Stomach (tissue), 9 donors: Measurements from ENCODE around the gene PLPPR5. TPM values are rescaled to one million over a fixed set of nuclear protein-coding genes. Genes with fewer than 3 reads are reported as not detected.

Source experiments
- DNase-seq, 2 donors: peaks; one replicate each; pipeline versions ENCODE4 v3.0.0 to v3.0.0-alpha.2; 2013 to 2019
- H3K27ac ChIP-seq, 5 donors: fragments of 200-600 bp in 4 of 5; sonication (generic) in 4 of 5; one replicate each; pipeline ENCODE4 v1.5.1; 2013 to 2019; ENCODE audit warnings: mild to moderate bottlenecking in 1 of 5, moderate library complexity in 1 of 5
- H3K27me3 ChIP-seq, 3 donors: fragments of 200-600 bp; sonication (generic); one replicate each; pipeline ENCODE4 v1.5.1; 2017 to 2019; ENCODE audit warnings: mixed run types in 1 of 3
- H3K36me3 ChIP-seq, 4 donors: fragments of 200-600 bp; sonication (generic); 1 replicate in 3 of 4; 2 replicates in 1 of 4; pipeline ENCODE4 v1.5.1; 2016 to 2019
- H3K4me1 ChIP-seq, 4 donors: fragments of 200-600 bp; sonication (generic); one replicate each; pipeline ENCODE4 v1.5.1; 2016 to 2019
- H3K4me3 ChIP-seq, 4 donors: fragments of 200-600 bp; sonication (generic) in 3 of 4; one replicate each; pipeline ENCODE4 v1.5.1; 2016 to 2019; ENCODE audit warnings: mild to moderate bottlenecking in 1 of 4
- H3K9me3 ChIP-seq, 4 donors: fragments of 200-600 bp; sonication (generic); one replicate each; pipeline ENCODE4 v1.5.1; 2016 to 2019
- EP300 ChIP-seq: sonication (generic); formaldehyde crosslinking; IDR thresholded peaks from one replicate; pipeline ENCODE4 v1.6.1; 2017; ENCODE audit warnings: antibody characterized with exemption
- POLR2A ChIP-seq, 4 donors: fragments of 450-650 bp; IDR thresholded peaks; one replicate each; pipeline ENCODE4 v1.6.1; 2016; ENCODE audit warnings: antibody characterized with exemption in 4 of 4, control low read depth in 2 of 4, mild to moderate bottlenecking in 1 of 4, moderate library complexity in 1 of 4
- POLR2AphosphoS5 ChIP-seq, 3 donors: sonication (generic); formaldehyde crosslinking; IDR thresholded peaks; one replicate each; pipeline ENCODE4 v1.6.1; 2016; ENCODE audit warnings: antibody characterized with exemption in 3 of 3
- WGBS, 5 donors: extraction: QIAGEN DNeasy Blood & Tissue Kit in 3 of 5; methylation state at CpG; one replicate each; pipeline versions ENCODE4 v1.1.5 to v1.1.7; 2013 to 2018; 5-methylcytosine and 5-hydroxymethylcytosine counted together
- intact Hi-C: fragments of 100-400 bp; cut with DNase I; formaldehyde crosslinking; loops from one replicate; pipeline ENCODE4 v1.15.1; 2023; ENCODE audit warnings: low total_unique reads
- polyA plus RNA-seq, 3 donors: library from polyadenylated mRNA; stranded (reverse); fragments of 200-250 nt; gene quantifications; one replicate each; pipeline ENCODE4 v1.2.3, GENCODE V29; 2013
- small RNA-seq, 4 donors: library from RNA; depleted of rRNA; stranded (forward); fragments of <200 nt; gene quantifications; one replicate each; pipeline ENCODE3, GENCODE V24; 2016
- total RNA-seq, 5 donors: library from RNA; depleted of rRNA; stranded (reverse); fragments of >200 nt; gene quantifications; one replicate each; pipeline versions ENCODE4 v1.1.0 to v1.2.3, GENCODE V29; 2014 to 2016
- TF ChIP-seq, protein P1 (sequence below), 7 experiments: fragments of 450-650 bp in 4 of 7; fragments of 200-600 bp in 3 of 7; sonication (generic) in 3 of 7; IDR thresholded peaks; one replicate each; pipeline ENCODE4 v1.5.1; 2016 to 2019; ENCODE audit warnings: antibody characterized with exemption in 7 of 7, control low read depth in 2 of 7, mild to moderate bottlenecking in 1 of 7
- donor health status: healthy with polysubstance abuse.
- donor health status: Bipolar disorder and iron deficiency.
- donor health status: healthy.

Gene PLPPR5
- total and polyA plus RNA-seq, 8 donors, result 0.03 to 2.0 (median 0.15) TPM; not detected in 5

DNA sequence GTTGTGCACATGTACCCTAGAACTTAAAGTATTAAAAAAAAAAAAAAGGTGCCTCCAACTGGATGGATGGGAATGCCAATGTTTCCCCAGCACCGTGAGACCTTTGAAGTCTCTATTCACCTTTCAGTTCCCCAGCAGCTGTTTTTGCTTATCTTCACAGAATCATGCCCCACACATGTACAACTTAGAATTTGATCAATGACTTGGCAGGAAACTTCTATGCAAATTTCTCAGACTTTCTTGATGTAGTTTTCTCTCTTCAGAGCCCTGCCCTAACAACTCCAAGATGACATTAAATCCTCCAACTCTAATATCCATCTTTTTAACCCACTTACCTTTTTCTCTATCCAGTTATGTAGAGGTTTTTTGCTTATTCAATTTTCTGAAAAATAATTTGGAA, 144.3 kb downstream of the PLPPR5 start:
- TF ChIP-seq EP300 (no peak), POLR2A (IDR thresholded peaks at IDR 0.05) (no peak), POLR2AphosphoS5 (IDR thresholded peaks at IDR 0.05) (no peak)
- TF ChIP-seq, protein P1, sequence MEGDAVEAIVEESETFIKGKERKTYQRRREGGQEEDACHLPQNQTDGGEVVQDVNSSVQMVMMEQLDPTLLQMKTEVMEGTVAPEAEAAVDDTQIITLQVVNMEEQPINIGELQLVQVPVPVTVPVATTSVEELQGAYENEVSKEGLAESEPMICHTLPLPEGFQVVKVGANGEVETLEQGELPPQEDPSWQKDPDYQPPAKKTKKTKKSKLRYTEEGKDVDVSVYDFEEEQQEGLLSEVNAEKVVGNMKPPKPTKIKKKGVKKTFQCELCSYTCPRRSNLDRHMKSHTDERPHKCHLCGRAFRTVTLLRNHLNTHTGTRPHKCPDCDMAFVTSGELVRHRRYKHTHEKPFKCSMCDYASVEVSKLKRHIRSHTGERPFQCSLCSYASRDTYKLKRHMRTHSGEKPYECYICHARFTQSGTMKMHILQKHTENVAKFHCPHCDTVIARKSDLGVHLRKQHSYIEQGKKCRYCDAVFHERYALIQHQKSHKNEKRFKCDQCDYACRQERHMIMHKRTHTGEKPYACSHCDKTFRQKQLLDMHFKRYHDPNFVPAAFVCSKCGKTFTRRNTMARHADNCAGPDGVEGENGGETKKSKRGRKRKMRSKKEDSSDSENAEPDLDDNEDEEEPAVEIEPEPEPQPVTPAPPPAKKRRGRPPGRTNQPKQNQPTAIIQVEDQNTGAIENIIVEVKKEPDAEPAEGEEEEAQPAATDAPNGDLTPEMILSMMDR (IDR thresholded peaks at IDR 0.05), result no peak
- H3K27me3 ChIP-seq, result no peaks in the 10 kb centered on the region
- no peak for DNase-seq
- no peak overlapping the region for H3K4me3 ChIP-seq
- no peak overlapping the region for H3K27ac ChIP-seq
- H3K9me3 ChIP-seq, result no peaks in the 10 kb centered on the region
- intact Hi-C loops, result no loop called here
- no peaks in the 10 kb centered on the region for H3K4me1 ChIP-seq
- no peaks in the 10 kb centered on the region for H3K36me3 ChIP-seq
- 48 to 73% (median 56%) methylated on average over 1 of the region's 1 CpG for WGBS, 5 donors

DNA sequence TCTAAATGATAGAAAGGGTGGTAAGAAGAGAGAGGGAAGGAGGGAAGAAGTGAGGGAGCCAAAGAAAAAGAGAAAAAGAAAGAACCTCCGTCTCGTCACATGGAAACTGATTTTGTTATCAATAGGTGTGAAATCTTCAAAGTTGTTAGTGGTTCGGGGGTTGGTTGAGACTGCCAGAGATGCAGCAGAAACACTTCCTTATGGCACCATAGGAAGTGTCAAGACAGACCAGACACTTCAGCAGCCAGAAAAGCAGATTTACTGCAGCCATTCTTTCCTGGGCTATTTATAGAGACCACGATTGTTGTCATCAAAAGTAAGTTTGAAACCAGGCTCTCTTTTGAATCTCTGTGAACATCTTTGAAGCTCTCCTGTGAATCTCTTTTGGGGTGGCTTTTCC, 150.5 kb downstream of the PLPPR5 start:
- H3K9me3 ChIP-seq, result no peaks in the 10 kb centered on the region
- no peak for TF ChIP-seq POLR2A (IDR thresholded peaks at IDR 0.05)
- TF ChIP-seq EP300, result no peak
- no peak for TF ChIP-seq POLR2AphosphoS5 (IDR thresholded peaks at IDR 0.05)
- TF ChIP-seq, protein P1 (IDR thresholded peaks at IDR 0.05), result no peak
- 57 to 70% (median 66%) methylated on average over 4 of the region's 4 CpGs for WGBS, 5 donors
- no peak for DNase-seq
- H3K4me3 ChIP-seq, result no peak overlapping the region
- H3K36me3 ChIP-seq, result no peaks in the 10 kb centered on the region
- no peaks in the 10 kb centered on the region for H3K27me3 ChIP-seq
- H3K27ac ChIP-seq, result no peak overlapping the region
- intact Hi-C loops, result no loop called here
- no peaks in the 10 kb centered on the region for H3K4me1 ChIP-seq

DNA sequence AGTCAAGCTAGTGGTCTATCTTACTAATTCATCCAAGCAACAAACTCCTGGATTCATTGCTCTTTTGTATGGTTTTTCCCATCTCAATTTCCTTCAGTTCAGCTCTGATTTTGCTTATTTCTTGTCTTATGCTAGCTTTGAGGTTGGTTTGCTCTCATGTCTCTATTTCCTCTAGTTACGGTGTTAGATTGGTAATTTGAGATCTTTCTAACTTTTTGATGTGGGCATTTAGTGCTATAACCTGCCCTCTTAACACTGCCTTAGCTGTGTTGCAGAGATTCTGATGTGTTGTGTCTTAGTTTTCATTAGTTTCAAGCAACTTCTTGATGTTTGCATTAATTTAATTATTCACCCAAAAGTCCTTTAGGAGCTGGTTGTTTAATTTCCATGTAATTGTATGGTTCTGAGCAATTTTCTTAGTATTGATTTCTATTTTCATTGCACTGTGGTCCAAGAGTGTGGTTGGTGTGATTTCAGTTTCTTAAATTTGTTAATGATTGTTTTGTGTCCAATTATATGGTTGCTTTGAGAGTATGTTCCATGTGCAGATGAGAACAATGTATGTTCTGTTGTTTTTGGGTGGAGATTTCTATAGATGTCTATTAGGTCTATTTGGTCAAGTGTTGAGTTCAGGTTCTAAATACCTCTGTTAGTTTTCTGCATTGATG, 154.6 kb downstream of the PLPPR5 start:
- no peak overlapping the region for H3K4me3 ChIP-seq
- intact Hi-C loops, result no loop called here
- WGBS, 5 donors, result 44 to 89% (median 75%) methylated on average over 1 of the region's 1 CpG
- no peaks in the 10 kb centered on the region for H3K27me3 ChIP-seq
- DNase-seq, result no peak
- no peaks in the 10 kb centered on the region for H3K4me1 ChIP-seq
- H3K36me3 ChIP-seq, result no peaks in the 10 kb centered on the region
- no peaks in the 10 kb centered on the region for H3K9me3 ChIP-seq
- TF ChIP-seq EP300, result no peak
- no peak for TF ChIP-seq POLR2A (IDR thresholded peaks at IDR 0.05)
- no peak for TF ChIP-seq POLR2AphosphoS5 (IDR thresholded peaks at IDR 0.05)
- TF ChIP-seq, protein P1 (IDR thresholded peaks at IDR 0.05), result no peak
- no peak overlapping the region for H3K27ac ChIP-seq

DNA sequence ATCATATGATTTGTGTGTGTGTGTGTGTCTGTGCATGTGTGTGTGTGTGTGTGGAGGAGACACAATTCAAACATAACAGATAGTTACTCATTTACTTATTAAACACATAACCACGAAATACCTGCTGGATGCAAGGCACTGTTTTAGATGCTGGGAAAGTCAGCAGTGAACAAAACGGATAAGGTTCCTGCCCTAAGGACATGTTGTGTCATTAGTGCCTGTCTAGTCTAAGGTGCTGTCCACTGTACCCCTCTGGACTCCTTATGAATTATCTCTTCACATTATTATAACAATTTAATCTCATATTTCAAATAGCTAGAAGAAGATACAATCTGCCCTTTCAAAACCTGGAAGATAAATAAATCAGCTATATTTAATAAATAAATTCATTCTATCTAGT, 162.4 kb downstream of the PLPPR5 start:
- Histone ChIP-seq H3K4me1 (no peaks in the 10 kb centered on the region), H3K27me3 (no peaks in the 10 kb centered on the region), H3K27ac (no peak overlapping the region), H3K4me3 (no peak overlapping the region), H3K36me3 (no peaks in the 10 kb centered on the region), H3K9me3 (no peaks in the 10 kb centered on the region)
- TF ChIP-seq, protein P1 (IDR thresholded peaks at IDR 0.05), result no peak
- no peak for TF ChIP-seq POLR2A (IDR thresholded peaks at IDR 0.05)
- TF ChIP-seq POLR2AphosphoS5 (IDR thresholded peaks at IDR 0.05), result no peak
- no peak for TF ChIP-seq EP300
- 30 to 48% (median 39%) methylated on average over 2 of the region's 2 CpGs for WGBS, 5 donors
- DNase-seq, result peak in 1 of 2 donors; percentile 2
- intact Hi-C loops, result no loop called here

Small RNA genes within 50 kb of the gene (small RNA-seq; reads per million reads assigned to genes)
- 0 reads per million in 4 donors for gene AL445433.1
